GM12872 (cell line): ENCODE measurements around the gene EPHA4.

Experiments
- CTCF ChIP-seq: IDR thresholded peaks from 3 replicates; pipeline ENCODE4 v1.5.1; 2011; ENCODE audit warnings: low read depth, mild to moderate bottlenecking, low read length, moderate library complexity; ENCODE audit not compliant: insufficient read depth

EPHA4 gene

GRCh38 chr2:221590861-221591365 is 18.8 kb upstream of the EPHA4 start:
- TF ChIP-seq CTCF: no peak

DNA sequence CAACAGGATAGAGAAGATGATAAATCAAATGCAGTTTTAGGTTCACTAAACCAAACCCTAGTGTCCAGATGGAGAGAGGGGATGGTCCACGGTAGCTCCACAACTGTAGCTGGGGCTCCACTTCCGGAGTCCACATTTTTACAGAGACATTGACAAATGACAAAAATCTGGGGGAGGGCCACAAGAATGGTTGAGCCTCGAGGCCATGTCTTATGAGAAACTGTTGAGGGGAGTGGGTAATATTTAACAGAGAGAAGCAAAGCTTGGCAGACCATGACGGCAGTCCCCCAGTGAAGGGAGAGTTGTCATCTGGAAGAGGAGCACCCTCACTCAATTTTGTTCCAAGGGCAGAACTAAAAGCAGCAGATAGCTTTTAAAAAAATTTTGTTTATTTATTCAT is 17.6 kb upstream of the EPHA4 start:
- TF ChIP-seq CTCF: no peak

DNA sequence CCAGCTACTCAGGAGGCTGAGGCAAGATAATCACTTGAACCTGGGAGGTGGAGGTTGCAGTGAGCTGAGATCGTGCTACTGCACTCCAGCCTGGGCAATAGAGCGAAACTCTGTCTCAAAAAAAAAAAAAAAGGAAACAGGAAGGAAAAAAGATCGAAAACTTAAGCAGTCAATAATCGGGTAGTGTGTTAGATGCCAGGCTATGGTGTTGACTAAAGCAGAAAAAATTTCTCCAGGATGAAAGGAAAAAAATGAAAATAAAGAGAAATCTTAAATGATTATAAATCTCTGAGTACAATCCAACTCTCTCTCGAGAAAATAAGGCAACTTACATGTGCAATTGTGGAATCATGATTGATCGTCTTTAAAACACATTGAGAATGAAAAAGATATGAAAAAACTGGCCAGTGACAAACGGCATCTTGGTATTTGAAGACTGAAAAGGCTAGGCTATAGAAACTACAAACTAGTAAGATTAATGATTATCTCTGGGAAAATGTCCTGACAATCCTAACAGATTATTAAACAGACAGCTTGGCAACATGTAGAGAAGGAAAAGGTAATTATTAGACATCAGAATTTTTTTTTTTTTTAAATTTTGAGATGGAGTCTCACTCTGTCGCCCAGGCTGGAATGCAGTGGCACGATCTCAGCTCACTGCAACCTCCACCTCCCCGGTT is 16.3 kb upstream of the EPHA4 start:
- TF ChIP-seq CTCF: no peak

DNA sequence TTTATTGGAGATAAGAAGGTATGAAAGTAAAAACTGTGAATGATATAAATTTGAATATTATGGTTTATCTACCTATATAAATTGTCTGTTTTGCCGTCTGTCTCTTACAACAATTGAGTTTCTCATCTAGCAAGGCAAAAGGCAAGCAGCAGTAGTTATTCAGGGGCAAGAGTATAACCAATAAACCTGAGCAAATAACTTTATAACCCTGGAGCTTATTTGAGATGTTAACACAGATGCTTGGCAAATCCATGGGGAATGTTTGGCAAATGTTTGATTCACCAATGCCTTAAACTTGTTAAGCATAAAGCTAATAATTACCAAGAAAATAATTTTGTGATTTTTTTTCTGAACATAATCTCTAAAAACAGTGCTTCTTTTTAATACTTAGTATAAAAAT is 9.9 kb upstream of the EPHA4 start:
- TF ChIP-seq CTCF: no peak

DNA sequence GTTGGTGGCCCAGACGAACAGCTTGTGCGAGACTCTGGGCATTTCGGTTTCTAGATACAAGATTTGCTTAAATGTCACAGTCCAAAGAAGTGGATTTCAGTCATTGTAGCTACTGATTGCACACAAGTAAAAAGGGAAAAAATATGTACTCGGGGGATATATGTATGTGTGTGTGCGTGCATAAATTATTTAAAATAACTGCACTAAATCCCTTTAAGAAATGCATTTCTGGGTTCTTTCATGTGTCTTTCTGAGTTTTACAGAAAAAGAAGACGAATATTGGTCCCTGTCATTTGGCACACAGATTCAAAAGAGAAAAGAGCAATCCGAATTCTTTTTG is 2.1 kb upstream of the EPHA4 start:
- TF ChIP-seq CTCF: no peak

DNA sequence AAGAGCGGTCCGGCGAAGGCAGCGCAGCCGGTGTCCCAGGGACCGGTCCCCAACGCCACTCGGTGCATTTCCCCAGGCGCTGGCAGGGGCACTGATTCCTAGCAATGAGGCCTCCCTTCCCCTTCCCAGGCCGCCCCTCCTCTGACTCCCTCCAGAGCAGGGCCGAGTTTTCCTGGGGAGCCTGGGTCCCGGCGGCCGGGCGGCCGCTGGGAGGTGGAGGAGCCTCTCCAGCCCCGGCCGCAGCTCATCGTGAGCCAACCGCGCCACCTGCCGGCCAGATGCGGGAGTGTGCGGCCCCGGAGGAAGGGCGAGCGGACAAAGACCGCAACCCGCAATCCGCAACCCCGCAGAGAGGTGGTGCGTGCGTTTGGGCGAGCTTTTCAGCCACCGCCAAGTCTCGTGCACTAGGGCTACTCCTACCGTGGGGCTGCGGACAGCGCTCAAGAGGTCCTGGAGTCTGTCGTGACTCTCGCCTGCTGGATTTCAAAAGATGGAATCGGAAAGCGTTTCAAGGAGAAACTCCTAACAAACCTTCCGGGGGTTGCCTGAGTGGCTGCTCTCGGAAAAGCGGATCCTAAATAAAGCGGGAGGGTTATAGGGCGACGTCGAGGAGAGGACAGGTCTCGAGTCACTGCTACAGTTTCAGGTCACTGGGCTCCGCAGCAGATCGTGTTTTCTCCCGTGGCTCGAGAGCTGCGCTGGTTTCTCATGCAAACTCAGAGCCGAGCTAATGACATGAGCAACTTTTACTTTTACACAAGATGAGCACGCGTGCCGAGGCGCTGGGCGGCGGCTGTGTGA is 1.5 kb upstream of the EPHA4 start:
- peak; percentile 86 for TF ChIP-seq CTCF

- no peak for TF ChIP-seq CTCF
These were observed 821 bp upstream of the EPHA4 start for GRCh38 chr2:221572821-221573429.
